HPDE6-E6E7 (cell line): ENCODE data around the gene CFL1.

Experiments used
- DNase-seq: peaks from one replicate; pipeline ENCODE4 v3.0.0; 2011; ENCODE audit warnings: missing footprints; ENCODE audit errors: extremely low spot score

The CFL1 gene

DNA sequence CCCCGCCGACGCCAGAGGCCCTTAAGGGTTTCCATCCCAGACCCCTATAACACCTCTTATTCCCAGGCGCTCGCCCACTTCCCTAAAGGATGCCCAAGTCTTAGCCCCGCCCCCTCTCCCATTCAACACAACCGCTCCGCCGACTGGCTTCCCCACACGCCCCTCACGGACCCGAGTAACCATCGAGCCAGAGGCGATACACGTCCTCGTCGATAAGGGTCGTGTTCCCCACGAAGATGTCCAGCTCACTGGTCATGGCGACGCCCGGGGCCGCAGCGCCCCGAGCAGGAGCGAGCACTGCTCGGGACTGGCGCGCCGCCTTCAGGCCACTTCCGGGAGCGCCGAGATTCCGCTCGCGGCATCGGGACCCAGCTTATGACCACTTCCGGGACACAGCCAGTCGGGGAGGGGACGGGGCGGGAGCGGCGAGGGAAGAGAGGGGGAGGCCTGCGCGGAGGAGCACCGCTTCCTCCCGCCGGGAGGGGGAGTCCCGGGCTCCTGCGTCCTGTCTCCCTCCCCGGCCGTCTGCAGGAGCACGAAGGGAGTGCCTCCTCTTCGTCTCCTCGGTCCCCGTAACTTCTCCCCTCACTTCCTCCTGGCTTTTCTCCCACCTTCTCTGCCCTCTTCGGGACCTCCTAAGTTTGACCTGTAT lies 30.3 kb upstream of the CFL1 start, which contains the start of gene FIBP:
FIBP (minus strand) TSS at position 309 of the 652 bp plus-strand sequence; CDS start at position 256, 53 bp downstream.
- peak; percentile 98 for DNase-seq

DNA sequence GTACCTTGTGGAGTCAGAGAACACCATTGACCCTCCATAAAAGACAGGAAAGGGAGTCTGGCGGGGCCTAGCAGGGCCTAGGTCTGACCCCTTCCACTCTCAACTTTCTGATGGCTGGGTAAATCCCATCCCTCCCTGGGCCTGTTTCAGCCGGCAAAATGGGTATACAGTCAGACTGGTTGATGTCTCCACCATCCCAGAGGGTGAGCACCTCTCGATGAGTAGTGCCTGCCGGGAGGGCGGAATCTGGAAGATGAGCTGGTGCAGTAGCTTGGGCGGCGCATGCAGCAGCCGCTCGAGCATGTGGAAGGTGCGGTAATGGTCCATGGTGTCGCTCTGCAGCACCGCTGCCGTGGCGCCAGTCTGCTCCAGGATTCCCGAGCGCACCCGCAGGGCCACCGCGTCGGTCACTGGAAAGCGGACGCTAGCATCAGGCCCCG lies 29.8 kb upstream of the CFL1 start:
- no peak for DNase-seq

DNA sequence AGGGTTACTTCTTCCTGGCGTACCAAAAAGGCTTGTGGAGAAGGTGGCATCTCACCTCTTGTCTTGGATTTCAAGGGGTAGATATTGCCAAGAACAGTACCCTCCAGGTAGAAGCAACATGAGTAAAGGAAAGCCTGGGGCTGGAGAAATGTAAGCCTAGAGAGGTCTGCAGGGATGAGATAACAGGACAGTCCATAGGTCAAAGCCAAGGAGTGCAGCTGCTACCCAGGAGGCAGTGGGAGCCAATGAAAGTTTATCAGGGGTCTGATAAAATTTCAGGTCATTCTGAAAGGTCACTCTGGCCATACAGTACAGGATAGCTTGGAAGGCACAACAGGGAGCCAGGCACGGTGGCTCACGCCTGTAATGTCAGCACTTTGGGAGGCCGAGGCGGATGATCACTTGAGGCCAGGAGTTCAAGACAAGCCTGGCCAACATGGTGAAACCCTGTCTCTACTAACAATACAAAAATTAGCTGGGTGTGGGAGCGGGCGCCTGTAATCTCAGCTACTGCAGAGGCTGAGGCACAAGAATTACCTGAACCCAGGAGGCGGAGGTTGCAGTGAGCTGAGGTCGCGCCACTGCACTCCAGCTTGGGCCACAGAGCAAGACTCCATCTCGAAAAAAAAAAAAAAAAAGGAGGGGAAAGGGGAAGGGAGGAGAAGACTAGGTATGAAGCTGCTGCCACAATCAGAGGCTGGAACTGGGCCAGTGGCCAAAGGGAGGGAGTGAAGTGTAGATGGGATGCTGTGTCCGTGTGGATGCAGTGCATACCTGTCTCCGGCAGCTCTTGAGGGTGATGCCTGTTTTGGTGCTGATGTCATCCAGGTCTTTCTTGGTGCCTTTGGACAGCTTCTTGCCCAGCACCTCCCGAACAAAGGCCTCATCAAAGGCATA lies 29.1 kb upstream of the CFL1 start:
- DNase-seq: no peak

DNA sequence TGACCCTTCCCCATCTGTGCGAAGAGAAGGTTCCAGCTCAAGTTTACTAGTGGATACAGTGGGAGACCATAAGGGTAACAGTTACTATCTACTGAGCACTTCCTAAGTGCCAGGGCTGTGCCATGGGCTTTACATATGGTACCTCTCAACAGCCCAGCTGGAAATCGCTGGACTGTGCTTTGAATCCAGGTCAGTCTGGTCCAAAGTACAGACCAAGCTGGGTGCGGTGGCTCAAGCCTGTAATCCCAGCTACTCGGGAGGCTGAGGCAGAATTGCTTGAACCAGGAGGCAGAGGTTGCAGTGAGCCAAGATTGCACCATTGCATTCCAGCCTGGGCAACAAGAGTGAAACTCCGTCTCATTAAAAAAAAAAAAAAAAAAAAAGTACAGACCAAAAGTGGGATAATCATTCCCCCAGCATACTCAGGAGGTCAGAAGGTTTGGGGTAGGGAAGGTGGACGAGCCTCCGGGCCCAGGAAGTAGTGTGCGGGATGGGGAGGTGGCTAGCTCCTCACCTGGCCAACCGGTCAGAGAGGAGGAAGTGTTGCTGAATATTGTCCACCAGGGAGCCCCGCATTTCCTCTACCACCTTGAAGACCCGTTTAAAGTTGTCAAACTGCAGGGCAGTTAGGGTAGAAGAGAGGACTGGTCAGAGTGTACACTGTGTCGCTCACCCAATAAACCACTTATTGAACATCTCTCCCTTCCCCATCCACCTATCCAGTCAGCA lies 28.0 kb upstream of the CFL1 start:
- no peak for DNase-seq

DNA sequence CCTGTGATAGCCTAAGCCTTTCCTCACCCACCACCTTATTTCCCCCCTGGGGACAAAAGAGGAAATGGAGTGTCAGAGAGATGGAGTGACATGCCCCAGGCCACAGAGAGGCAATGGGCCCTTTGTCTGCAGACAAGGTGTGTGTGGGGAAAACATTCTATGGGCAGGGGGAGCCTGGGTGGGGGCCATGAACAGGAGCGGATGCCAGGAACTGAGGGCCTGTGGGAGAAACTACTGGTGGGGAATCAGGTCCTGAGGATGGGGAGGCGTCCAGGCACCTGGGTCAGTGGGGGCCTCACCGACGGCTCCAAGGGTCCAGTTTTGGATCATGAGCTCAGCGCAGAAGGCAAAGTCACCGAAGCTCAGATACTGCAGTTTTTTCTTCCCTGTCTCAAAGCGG lies 27.3 kb upstream of the CFL1 start:
- DNase-seq: no peak

DNA sequence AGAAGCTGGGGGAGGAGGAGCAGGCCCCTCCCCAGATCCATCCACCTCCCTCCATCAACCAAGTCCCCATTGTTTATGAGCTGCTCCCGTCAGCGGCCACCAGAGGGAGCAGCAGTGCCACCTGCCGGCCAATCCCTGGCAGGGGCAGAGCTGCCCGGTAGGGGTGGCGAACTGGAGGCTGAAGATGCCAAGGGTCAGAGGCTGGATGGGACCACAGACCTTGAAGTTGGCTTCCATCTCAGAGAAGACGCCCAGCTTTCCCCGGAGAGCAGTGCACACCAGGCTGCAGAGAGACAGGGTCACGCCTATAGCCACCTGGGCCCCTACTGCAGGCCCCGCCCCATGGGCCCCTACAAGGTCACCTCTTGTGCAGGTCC lies 26.7 kb upstream of the CFL1 start:
- DNase-seq: peak; percentile 86

DNA sequence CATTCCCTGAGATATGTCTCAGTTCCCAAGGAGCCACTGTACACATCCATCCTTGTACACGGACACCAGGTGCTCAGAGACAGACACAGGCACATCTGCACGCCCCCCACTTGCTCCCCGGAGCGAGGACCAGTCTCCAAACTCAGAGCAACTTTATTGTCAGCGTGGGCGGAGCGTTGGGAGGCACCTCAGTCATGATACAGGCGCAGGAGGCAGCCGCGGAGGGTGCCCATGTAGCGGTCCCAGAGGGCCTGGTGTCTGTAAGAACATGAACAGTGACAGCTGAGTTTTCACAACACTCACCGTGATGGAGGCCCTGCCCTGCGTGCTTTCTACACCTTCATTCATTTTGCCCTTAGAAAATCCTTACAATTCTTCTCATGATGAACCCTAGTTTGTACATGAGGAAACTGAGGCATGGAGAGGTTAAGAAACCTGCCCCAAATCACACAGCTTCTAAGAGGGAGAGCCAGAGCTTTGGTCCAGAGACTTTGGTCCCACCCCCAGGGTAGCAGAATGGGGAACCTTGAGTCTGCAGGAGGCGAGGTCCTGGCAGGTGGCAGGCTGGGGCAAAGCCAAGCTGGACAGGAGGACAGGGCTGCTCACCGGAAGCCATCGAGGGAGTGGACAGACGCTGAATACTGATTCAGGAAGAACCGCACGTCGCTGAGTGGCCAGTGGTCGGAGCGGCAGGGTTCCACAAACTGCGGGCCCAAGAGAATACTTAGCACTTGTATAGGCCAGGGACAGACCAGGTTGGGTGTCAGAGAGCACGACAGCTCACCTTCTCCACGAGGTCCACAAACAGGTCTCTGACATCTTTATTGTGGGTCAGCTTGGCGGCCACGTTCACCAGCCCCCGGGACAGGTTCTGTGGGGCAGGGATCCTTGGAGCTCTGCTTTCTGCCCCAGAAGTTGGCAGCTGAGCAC lies 26.1 kb upstream of the CFL1 start:
- DNase-seq: no peak

DNA sequence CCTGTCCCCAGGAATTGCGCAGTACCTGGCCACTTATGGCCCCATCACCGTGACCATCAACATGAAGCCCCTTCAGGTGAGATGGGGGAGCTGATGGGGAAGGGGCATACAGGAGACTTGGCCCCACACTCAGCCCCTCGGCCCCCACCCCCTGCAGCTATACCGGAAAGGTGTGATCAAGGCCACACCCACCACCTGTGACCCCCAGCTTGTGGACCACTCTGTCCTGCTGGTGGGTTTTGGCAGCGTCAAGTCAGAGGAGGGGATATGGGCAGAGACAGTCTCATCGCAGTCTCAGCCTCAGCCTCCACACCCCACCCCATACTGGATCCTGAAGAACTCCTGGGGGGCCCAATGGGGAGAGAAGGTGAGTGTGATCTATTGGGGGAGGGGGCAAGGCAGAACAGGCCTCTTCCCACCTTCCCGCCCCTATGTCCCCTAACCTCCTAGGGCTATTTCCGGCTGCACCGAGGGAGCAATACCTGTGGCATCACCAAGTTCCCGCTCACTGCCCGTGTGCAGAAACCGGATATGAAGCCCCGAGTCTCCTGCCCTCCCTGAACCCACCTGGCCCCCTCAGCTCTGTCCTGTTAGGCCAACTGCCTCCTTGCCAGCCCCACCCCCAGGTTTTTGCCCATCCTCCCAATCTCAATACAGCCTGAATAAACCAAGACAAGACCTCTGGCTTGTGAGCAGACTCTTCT lies 25.2 kb upstream of the CFL1 start:
- DNase-seq: no peak

DNA sequence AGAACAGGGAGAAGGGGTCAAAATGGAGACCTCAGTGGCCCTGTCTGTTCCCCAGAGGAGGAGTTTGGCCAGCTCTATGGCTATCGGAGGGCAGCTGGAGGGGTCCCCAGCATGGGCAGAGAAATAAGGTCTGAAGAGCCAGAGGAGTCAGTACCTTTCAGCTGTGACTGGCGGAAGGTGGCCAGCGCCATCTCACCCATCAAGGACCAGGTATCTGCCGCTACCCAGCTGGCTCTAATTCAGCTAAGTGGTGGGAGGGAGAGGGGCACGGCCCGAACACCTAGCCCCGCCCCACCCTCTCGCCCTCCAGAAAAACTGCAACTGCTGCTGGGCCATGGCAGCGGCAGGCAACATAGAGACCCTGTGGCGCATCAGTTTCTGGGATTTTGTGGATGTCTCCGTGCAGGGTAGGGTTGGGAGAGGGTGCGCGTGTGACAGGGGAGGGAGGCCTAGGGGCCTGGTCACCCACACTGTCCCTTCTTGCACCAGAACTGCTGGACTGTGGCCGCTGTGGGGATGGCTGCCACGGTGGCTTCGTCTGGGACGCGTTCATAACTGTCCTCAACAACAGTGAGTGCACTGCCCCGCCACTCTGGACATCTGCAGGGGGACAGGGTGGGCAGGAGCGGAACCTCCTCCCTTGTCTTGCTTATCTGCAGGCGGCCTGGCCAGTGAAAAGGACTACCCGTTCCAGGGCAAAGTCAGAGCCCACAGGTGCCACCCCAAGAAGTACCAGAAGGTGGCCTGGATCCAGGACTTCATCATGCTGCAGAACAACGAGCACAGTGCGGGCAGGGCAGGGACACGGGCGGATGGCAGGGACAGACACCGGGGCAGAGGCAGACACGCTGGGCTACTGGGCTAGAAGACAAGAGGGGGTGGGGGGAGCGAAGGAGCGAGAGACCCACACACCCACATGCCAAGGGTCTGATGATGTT lies 24.4 kb upstream of the CFL1 start:
- no peak for DNase-seq

DNA sequence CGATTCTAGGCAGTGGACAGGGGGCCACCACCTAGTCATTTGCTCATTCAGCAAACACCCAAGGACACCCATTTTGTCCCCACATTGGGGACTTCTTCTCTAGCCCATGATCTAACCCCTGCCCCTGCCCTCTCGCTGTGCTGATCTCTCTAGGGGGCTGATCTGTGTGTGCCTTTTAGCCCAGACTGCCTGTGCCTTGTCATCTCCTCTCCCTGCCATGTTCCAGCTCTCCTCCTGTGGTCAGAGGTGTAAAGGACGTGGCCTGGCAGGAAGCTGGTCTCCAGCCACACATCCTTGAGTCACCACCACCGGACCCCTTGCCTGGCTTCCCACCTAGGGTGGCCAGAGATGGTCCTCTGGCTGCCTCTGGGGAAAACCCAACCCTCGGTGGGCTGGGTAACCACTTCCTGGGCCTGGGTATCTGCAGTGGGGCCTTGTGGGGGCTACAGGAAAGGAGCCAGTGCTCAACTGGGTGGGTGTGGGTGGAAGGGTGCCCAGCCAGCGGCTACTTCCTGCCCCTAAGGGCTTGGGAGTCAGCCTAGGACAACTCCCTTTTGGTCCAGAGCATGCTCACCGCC lies 23.0 kb upstream of the CFL1 start:
- DNase-seq: no peak

DNA sequence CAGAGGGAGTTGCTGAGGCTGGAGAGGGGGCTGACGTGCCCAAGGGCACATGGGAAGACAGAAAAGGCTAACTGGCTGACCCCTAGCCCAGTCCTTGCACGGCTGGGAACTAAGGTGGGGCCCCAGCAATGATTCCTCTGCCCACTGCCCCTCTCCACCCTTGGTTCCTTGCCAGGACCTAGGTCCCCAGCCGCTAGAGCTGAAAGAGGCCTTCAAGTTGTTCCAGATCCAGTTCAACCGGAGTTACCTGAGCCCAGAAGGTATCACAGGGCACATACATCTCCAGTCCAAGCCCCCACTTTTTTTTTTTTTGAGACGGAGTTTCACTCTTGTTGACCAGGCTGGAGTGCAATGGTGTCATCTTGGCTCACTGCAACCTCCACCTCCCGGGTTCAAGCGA lies 22.0 kb upstream of the CFL1 start:
- no peak for DNase-seq

DNA sequence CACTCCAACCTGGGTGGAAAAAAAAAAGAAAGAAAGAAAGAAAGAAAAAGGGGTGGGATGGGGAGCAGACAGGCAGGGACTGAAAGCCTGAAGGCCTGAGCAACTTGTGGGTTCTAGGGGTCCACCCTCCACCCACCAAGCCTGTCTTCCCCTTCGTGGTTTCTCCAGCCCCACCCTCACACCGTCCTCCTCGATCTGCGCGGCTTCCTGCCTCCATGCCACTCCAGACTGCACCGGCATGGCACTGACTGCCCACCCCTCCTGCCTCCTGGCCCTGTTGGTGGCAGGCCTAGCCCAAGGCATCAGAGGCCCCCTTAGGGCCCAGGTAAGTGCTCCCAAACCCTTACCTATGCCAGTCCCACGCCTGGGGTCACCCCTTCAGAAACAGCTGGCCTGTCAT lies 21.6 kb upstream of the CFL1 start, which contains the start of gene CTSW:
CTSW (plus strand) TSS at position 221 of the 400 bp plus-strand sequence; CDS start at position 239, 18 bp downstream.
- DNase-seq: no peak

DNA sequence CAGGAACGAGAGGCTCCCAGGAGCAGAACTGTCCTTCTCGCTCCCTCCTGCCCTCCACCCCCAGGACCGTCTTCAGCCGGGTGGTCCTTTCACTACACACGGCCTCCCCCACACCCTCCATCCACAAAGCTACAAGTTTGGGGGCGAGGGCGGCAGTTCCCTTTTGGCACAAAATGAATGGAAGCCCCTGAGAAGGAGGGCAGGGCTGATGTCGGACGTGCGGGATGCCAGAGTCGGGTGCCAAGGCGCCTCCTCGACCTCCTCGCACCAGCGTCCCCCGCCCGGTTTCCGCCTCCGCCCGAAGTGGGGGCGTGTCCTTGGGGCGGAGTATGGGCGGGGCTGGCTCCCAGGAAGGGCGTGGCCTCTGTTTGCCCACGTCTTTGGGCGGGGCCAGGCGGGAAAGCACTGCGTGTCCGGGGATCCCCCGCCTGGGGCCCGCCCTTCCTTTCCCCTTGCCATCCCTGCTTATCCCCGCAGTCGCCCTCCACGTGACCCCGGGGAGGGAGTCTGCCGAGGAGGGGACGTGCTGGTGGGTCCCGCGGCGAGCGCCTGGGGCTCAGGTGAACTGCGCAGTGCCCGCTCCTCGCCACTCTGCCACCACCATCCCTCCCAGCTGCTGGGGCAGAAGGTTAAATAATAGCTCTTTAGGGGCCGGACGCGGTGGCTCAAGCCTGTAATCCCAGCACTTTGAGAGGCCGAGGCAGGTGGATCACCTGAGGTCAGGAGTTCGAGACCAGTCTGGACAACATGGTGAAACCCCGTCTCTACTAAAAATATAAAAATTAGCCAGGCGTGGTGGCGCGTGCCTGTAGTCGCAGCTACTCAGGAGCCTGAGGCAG lies 15.6 kb upstream of the CFL1 start:
- DNase-seq: peak; percentile 89

DNA sequence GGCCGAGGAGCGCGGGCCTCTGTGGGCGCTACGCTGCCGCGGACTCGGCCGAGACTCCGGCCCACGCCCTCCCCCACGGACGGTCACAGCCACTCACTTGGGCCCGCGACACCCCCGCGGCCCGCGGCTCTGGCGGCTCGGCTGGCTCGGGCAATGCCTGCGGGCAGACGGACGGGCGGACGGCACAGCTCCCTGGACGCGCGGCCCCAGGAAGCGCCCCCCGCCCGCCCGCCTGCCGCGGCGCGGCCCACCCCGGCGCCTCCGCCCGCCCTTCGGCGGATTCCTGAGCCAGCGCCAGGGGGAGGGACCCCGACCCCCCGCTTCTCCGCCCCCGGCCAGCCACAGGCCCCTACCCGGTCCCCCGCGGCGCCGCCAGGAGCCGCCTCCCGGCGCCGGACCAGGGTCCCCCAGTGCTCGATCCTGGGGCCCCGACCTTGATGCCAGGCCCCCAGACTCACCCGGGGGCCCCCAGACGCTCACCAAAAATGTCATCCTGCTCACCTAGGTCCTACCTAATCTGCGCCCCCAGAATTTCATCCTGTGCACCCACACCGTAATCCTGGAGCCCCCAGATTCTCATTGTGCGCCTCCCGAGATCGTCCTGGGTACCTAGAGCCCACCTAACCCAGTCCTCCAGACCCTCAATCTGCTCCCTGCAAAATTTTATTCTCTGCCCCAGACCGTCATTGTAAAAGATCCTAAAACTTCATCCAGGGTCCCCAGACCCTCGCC lies 14.8 kb upstream of the CFL1 start, which contains the start of gene EFEMP2:
EFEMP2 (minus strand) TSS at position 215 of the 732 bp plus-strand sequence. CDS start 446 bp downstream, outside the sequence.
- DNase-seq: no peak

DNA sequence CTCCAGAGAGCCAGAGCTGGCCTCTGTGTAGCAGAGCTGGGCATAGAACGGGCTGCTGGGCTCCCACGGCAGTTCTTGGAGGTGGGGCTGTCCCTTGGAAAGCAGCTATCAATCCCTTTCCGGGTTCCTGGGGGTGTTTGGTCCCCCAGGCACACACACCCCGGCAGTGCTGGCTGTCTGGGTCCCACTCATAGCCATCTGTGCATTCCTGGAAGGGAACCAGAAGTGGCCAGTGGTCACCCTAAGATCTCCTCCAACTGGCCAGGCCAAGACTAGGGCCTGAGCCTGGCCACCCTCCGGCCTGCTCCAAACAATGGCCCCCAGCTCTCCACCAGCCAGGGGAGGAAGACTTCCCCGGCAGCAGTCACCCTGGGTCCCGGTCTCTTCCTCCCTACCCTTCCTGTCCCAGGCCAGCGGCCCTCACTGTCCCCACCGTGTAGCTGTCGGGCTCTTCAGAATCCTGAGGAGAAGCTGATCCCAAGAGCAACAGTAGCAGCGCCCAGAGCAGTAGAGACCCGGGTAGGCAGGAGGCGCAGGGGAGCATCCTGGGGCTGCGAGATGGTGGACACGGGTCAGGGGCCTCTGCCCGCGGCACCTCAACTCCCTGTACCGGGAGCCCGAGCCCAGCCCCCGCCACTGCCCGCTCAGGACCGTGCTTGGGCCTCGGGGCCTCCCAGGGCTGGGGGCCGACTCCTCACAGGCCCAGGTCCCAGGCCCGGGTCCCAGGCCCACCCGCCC lies 14.0 kb upstream of the CFL1 start:
- no peak for DNase-seq
